Muscle layer of colon (tissue), 2 donors: ENCODE data around the gene CDC73.
"Not testable (repeated sequence)": the region's sequence is repeated elsewhere in the genome, so short reads cannot be mapped to it uniquely, and the experiment has no call there.

Experiments
- H3K27ac ChIP-seq: one replicate; pipeline ENCODE4 v1.7.0; 2013; ENCODE audit warnings: low read depth, mild to moderate bottlenecking, low read length, moderate library complexity
- H3K27me3 ChIP-seq, 2 donors: one replicate each; pipeline ENCODE4 v1.7.0; 2013; ENCODE audit warnings: low read length in 2 of 2, mild to moderate bottlenecking in 2 of 2; ENCODE audit not compliant: insufficient read depth in 2 of 2, control insufficient read depth in 1 of 2
- H3K36me3 ChIP-seq: one replicate; pipeline ENCODE4 v1.7.0; 2013; ENCODE audit warnings: mild to moderate bottlenecking, low read length; ENCODE audit not compliant: insufficient read depth
- H3K4me1 ChIP-seq: one replicate; pipeline ENCODE4 v1.7.0; 2013; ENCODE audit warnings: mild to moderate bottlenecking, low read length; ENCODE audit not compliant: insufficient read depth
- H3K4me3 ChIP-seq, 2 donors: one replicate each; pipeline ENCODE4 v1.7.0; 2013; ENCODE audit warnings: low read length in 2 of 2, low read depth in 1 of 2, mild to moderate bottlenecking in 1 of 2, moderate library complexity in 1 of 2
- H3K9ac ChIP-seq: one replicate; pipeline ENCODE4 v1.7.0; 2013; ENCODE audit warnings: low read length
- H3K9me3 ChIP-seq: one replicate; pipeline ENCODE4 v1.7.0; 2013; ENCODE audit warnings: mild to moderate bottlenecking, low read length
- donor health status: abdominal sarcoma.
- donor health status: Adenocarcinoma of cecum.

The CDC73 gene

DNA sequence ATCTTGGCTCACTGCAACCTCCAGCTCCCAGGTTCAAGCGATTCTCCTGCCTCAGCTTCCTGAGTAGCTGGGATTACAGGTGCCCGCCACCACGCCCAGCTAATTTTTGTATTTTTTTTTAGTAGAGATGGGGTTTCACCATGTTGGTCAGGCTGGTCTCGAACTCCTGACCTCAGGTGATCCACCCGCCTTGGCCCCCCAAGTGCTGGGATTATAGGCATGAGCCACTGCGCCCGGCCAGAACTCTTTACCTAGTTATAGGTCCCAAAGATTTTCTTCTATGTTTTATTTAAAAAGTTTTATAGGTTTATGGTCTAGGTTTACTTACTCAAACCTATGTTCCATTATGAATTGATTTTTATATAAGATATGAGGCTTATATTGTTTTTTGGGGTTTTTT lies 145.0 kb downstream of the CDC73 start:
- H3K4me3 ChIP-seq, H3K36me3 ChIP-seq, H3K9ac ChIP-seq, H3K27ac ChIP-seq, H3K4me1 ChIP-seq, H3K27me3 ChIP-seq, H3K9me3 ChIP-seq: not testable (repeated sequence)

DNA sequence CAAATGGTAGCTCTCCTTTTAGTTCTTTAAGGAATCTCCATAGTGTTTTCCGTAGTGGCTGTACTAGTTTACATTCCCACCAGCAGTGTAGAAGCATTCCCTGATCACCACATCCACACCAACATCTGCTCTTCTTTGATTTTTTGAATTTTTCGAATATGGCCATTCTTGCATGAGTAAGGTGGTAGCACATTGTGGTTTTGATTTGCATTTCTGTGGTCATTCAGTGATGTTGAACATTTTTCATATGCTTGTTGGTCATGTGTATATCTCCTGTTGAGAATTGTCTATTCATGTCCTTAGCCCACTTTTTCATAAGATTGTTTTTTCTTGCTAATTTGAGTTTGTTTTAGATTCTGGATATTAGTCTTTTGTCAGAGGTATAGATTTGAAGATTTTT lies 149.2 kb downstream of the CDC73 start:
- H3K36me3 ChIP-seq: no peaks in the 10 kb centered on the region
- H3K27ac ChIP-seq: no peak overlapping the region
- H3K9me3 ChIP-seq: no peaks in the 10 kb centered on the region
- H3K9ac ChIP-seq: no peak overlapping the region
- H3K27me3 ChIP-seq: no peaks in the 10 kb centered on the region
- no peaks in the 10 kb centered on the region for H3K4me1 ChIP-seq
- no peak overlapping the region for H3K4me3 ChIP-seq

DNA sequence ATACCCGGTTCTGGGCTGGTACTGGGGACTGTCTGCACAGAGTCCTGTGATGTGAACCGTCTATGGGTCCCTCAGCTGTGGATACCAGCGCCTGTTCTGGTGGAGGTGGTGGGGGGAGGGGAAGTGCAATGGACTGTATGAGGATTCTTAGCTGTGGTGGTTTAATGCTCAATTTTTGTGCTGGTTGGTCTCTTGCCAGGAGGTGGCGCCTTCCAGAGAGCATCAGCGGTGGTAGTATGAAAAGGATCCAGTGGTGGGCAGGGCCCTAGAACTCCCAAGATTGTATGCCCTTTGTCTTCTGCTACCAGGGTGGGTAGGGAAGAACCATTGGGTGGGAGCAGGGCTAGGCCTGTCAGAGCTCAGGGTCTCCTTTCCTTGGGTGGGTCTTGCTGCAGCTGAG lies 153.9 kb downstream of the CDC73 start:
- Histone ChIP-seq H3K36me3 (no peaks in the 10 kb centered on the region), H3K4me1 (no peaks in the 10 kb centered on the region), H3K27ac (no peak overlapping the region), H3K9ac (no peak overlapping the region), H3K4me3 (no peak overlapping the region), H3K27me3 (no peaks in the 10 kb centered on the region), H3K9me3 (no peaks in the 10 kb centered on the region)

DNA sequence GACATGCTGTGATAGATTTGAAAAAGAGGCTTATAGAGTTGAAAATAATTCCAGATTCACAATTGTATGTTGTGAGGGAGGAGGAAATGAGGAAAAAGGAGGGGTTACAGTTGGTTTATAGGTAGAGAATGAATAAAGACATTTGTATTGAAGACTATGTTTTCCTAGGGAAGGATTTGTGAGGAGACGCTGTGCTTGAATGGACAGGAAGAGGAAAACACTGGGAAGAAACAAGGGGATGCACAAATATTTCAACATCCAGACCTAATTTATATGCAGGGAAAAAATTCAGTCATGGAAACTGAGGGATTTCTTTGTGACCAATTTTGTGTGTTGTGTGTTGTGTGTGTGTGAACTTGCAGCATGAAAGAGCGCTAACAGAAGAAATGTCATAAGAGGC lies 157.1 kb downstream of the CDC73 start:
- H3K36me3 ChIP-seq: no peaks in the 10 kb centered on the region
- no peak overlapping the region for H3K27ac ChIP-seq
- no peaks in the 10 kb centered on the region for H3K9me3 ChIP-seq
- no peaks in the 10 kb centered on the region for H3K27me3 ChIP-seq
- H3K4me1 ChIP-seq: no peaks in the 10 kb centered on the region
- H3K9ac ChIP-seq: no peak overlapping the region
- no peak overlapping the region for H3K4me3 ChIP-seq

DNA sequence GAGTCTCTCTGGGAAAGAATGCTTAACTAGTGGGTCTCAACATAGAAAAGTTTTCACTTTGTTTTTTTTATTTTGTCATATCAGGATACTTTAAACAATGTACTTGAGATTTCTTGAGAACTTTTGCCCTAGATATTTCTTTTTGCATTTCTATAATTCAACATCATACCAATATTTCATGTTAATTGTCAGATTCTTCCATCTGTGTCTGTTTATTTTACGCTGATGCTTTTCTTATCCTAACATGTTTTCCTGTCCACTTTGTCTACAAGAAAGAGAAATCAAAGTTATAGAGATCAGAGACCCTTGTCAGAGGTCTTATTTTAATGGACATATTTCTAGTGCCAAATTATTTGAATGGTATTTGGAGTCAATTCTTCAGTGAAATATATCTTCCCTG lies 160.1 kb downstream of the CDC73 start:
- H3K9ac ChIP-seq: no peak overlapping the region
- no peaks in the 10 kb centered on the region for H3K9me3 ChIP-seq
- H3K27me3 ChIP-seq: no peaks in the 10 kb centered on the region
- H3K4me1 ChIP-seq: no peaks in the 10 kb centered on the region
- H3K4me3 ChIP-seq: no peak overlapping the region
- H3K36me3 ChIP-seq: no peaks in the 10 kb centered on the region
- H3K27ac ChIP-seq: no peak overlapping the region

DNA sequence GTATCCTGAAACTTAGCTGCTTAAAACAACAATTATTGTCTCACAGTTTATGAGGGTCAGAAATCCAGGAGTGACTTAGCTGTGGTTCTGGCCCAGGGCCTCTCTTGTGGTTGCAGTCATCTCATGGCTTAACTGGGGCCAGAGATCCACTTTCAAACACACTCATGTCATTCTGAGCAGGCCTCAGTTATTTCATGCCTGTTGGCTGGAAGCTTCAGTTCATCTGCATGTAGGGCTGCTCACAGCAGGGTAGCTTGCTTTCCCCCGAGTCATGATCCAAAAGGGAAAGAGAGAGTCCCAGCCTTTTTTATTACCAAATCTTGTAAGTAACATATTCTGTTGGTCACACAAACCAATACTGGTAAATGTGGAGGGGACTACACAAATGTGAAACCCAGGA lies 161.2 kb downstream of the CDC73 start:
- H3K4me1 ChIP-seq: no peaks in the 10 kb centered on the region
- no peak overlapping the region for H3K27ac ChIP-seq

DNA sequence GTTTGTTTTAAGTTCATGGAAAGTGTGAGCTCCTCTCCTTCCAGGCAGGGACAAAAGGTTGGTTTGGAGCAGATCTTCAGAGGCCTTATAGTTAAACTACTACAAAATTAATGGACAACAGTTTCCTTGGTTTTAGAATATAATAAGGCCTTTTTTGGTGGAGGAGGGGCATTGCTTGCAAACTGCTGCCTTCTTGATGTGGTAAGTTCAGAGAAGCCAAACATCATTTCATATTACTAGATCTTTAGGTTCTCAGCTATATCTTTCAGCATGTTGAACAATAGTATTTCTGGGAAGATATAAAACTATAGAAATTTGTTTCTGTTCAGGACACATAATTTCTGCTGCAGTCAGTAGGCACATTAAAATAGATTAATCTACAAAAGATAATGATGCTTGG lies 162.4 kb downstream of the CDC73 start:
- Histone ChIP-seq H3K9me3 (no peaks in the 10 kb centered on the region), H3K36me3 (no peaks in the 10 kb centered on the region), H3K4me3 (no peak overlapping the region), H3K4me1 (no peaks in the 10 kb centered on the region), H3K9ac (no peak overlapping the region), H3K27me3 (no peaks in the 10 kb centered on the region), H3K27ac (no peak overlapping the region)

More for the DNA sequence above, 161.2 kb downstream of the CDC73 start:
- H3K27me3 ChIP-seq: no peaks in the 10 kb centered on the region
- no peak overlapping the region for H3K4me3 ChIP-seq
- no peaks in the 10 kb centered on the region for H3K9me3 ChIP-seq
- no peak overlapping the region for H3K9ac ChIP-seq
- H3K36me3 ChIP-seq: no peaks in the 10 kb centered on the region

DNA sequence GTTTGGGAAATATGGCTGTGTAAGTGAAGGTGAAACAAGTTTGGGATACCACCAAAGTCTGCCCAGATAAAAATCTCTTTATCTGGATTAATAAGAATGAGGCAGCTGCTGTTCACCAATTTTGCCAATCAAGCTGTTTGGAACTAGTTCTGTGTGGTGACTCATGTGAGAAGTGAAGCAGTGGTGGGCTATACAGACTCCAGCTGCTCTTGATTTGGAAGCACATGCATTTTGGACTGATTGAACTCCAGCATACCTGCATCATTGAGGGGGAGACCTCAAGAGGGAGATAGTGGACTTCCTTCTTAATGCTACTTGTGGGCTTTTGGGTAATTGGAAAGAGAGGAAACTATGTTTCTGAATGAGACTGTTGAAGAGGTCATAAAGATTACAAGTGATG lies 163.8 kb downstream of the CDC73 start:
- Histone ChIP-seq H3K9ac (no peak overlapping the region), H3K27me3 (no peaks in the 10 kb centered on the region), H3K9me3 (no peaks in the 10 kb centered on the region), H3K4me1 (no peaks in the 10 kb centered on the region), H3K4me3 (no peak overlapping the region), H3K27ac (no peak overlapping the region), H3K36me3 (no peaks in the 10 kb centered on the region)

DNA sequence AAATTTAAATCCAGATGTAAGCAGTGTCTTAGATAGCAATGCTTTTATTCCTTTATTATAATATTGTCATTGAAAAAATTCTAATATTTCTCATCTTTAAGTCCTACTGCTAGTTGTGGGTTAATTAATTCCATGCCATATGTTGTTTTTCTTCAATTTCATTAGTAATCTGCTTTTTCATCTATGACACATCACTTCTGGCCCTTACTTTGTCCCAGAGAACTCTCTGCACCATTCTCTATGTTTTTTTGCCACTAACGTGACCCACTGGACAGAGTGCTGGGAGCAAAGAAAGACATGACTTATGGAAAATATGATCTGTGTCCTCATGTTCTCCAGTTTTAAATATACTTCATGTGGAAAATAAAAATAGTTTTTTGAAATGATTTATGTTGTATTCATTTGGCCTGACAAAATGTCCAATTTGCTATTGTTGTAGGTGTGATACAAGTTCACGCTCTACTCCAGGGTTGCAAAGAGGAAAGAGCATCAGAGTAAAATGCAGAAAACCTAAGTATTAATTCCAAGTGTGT lies 166.8 kb downstream of the CDC73 start:
- not testable (repeated sequence) for H3K36me3 ChIP-seq, H3K9me3 ChIP-seq, H3K9ac ChIP-seq, H3K27ac ChIP-seq, H3K4me3 ChIP-seq, H3K4me1 ChIP-seq, H3K27me3 ChIP-seq

DNA sequence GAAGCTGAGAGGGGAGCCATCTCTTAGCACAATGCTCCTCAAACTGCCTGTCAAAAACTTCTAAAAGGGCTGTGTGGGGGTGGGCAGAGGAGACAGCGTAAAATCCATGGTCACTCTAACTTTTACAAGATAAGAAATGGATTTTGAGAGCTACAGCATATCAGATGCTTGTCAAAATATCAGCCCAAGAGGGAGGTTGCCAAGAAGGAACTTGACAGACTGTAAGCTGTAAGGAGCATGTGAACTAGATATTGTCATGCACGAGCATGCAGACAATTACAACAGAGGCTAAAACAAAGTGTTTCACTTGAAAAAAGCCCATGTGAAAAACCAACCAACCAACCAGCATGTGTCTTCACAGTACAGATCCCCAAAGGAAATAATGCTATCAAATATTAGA lies 171.9 kb downstream of the CDC73 start:
- peaks cover 5% of the 10 kb centered on the region for H3K9me3 ChIP-seq
- no peaks in the 10 kb centered on the region for H3K4me1 ChIP-seq
- H3K27me3 ChIP-seq: no peaks in the 10 kb centered on the region
- H3K36me3 ChIP-seq: no peaks in the 10 kb centered on the region
- no peak overlapping the region for H3K4me3 ChIP-seq
- H3K9ac ChIP-seq: no peak overlapping the region
- H3K27ac ChIP-seq: no peak overlapping the region

DNA sequence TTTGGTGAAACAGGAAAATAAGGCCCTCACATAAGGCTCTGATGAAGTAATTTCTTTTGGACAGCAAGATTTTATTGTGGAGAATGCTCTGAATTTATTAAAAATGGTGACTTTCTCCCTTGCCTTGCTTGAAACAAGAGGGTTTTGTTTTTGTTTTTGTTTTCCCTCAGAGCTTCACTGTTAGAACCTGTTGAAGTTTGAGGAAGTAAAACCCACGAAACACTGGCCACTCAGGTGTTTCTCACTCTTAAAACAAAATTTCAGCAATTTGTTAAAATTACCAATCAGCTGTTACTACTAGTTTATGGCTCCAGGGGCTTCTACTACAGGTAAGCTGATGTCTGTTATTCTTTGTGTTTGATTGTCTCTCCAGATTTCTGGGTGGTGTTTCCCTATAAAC lies 177.2 kb downstream of the CDC73 start:
- no peaks in the 10 kb centered on the region for H3K27me3 ChIP-seq
- peaks cover 5% of the 10 kb centered on the region for H3K9me3 ChIP-seq
- no peaks in the 10 kb centered on the region for H3K4me1 ChIP-seq
- H3K36me3 ChIP-seq: no peaks in the 10 kb centered on the region
- H3K9ac ChIP-seq: no peak overlapping the region
- no peak overlapping the region for H3K27ac ChIP-seq
- H3K4me3 ChIP-seq: no peak overlapping the region

DNA sequence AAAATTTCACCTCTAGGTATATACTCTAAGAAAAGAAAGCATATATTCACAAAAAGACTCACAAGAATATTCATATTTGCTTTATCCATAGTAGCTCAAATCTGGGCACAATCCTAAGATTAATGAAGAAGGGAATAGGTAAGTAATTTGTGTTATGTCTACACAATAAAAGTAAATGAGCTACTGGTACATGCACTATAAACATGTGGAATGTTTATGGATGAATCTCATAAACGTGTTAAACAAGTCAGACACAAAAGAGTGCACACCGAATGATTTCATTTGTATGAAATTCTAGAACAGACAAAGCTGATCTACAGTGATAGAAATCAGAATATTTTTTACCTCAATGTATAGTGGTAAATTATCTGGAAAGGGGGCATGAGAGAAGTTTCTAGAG lies 179.9 kb downstream of the CDC73 start:
- Histone ChIP-seq H3K9me3 (no peaks in the 10 kb centered on the region), H3K4me3 (no peak overlapping the region), H3K27me3 (no peaks in the 10 kb centered on the region), H3K36me3 (no peaks in the 10 kb centered on the region), H3K4me1 (no peaks in the 10 kb centered on the region), H3K9ac (no peak overlapping the region), H3K27ac (no peak overlapping the region)
